GM19023 (cell line): ENCODE measurements around the gene A2ML1.
A peak's percentile ranks its signal among the peaks of the same experiment; 100 is the strongest.
"Not testable (repeated sequence)": the region's sequence is repeated elsewhere in the genome, so short reads cannot be mapped to it uniquely, and the experiment has no call there.

Experiments
- ATAC-seq: cut with Tn5 transposase; IDR thresholded peaks from one replicate; pipeline ENCODE4 v1.9.1; 2021; ENCODE audit warnings: mild to moderate bottlenecking, moderate library complexity; ENCODE audit not compliant: unreplicated experiment

The A2ML1 gene

GRCh38 chr12:8904665-8905064 lies 82.2 kb downstream of the A2ML1 start:
- no peak for ATAC-seq

DNA sequence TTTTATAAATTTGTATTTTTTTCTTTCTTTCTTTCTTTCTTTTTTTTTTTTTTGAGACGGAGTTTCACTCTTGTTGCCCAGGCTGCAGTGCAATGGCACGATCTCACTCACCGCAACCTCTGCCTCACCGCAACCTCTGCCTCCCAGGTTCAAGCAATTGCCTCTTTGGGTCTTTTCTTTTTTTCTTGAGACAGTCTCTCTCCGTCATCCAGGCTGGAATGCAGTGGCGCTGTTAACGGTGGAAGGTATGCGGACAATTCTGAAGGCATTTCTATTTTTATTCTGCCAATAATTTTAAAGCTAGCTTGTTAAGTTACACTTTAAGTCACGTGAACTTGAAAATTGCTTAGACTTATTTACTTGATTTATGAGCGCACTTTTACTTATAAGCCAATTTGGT lies 83.1 kb downstream of the A2ML1 start:
- ATAC-seq = no peak

- ATAC-seq = no peak
Observed at GRCh38 chr12:8906266-8907180, 84.1 kb downstream of the A2ML1 start.

- no peak for ATAC-seq
Observed at GRCh38 chr12:8907513-8907912, 85.1 kb downstream of the A2ML1 start.

- ATAC-seq = no peak
Observed at GRCh38 chr12:8909752-8910151, 87.3 kb downstream of the A2ML1 start.

- no peak for ATAC-seq
Observed at GRCh38 chr12:8911606-8912268, 89.3 kb downstream of the A2ML1 start.

DNA sequence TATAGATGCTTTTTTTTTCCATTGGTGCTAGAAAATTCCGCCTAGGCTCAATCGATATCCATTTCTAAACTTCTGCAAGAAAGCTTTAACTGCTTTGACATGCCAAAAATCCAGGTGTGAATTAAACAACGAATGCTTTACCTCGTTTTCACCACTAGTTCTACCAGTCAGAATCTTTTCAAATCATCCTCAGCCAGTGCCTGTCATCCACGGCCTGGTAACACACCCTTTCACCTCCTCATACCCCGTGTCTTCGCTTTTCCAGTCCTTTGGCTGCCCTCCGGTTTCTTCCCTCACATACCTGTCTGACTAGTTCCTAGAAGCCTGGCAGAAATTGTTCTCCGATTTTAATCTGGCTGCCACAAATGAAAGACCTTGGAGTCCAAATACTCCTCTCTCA lies 90.5 kb downstream of the A2ML1 start:
- no peak for ATAC-seq

DNA sequence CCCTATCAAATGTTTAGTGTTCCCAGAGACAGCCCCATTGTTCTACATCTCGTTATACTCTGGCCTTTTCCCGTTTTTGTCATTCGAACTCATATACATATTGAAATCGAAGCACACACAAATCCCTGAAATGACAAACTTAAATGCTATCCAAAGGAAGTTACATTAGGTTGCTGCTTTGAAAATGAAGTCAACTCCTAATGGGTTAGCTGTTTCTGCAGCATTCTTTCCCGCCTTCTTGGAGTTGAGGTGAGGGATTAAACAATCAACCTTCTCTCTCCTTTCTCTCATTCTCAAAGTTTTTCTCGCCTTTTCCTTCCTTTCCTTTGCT lies 91.2 kb downstream of the A2ML1 start:
- no peak for ATAC-seq

DNA sequence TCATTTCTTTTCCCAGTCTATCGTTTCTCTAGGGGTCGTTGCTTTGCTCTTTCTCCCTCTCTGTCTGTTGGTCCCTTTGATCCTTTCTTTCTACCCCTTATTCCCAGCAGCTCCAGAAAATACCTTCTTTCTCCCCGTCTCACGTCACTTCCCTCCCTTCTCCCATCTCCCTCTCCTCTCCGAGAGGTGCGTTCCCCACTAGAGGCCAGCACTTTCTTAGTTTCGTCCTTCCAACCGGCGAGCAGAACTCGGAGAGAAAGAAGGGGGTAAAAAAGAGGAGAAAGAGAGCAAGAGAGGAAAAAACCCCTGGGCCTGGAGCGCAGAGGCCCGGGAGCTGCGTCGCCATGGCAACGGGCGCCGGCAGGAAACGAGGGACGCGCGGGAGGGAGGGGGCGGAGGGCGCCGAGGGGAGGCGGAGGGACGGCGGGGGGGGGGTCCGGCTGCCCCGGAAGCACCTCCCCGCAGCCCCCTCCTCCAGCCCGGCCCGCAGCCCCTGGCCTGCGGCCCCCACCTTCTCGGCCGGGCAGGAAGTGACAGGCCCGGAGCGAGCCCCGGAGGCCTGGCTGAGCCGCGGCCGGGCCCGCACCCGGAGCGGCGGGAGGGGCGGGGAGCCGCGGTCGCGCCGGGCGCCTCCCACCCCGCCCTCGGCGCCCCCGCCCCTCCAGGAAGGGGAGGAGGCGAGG lies 91.8 kb downstream of the A2ML1 start, which contains the start of gene PHC1:
Gene PHC1 (plus strand): TSS at position 477 of the 683 bp plus-strand sequence. CDS start 3,169 bp downstream, outside the sequence.
- ATAC-seq = peak; percentile 64

DNA sequence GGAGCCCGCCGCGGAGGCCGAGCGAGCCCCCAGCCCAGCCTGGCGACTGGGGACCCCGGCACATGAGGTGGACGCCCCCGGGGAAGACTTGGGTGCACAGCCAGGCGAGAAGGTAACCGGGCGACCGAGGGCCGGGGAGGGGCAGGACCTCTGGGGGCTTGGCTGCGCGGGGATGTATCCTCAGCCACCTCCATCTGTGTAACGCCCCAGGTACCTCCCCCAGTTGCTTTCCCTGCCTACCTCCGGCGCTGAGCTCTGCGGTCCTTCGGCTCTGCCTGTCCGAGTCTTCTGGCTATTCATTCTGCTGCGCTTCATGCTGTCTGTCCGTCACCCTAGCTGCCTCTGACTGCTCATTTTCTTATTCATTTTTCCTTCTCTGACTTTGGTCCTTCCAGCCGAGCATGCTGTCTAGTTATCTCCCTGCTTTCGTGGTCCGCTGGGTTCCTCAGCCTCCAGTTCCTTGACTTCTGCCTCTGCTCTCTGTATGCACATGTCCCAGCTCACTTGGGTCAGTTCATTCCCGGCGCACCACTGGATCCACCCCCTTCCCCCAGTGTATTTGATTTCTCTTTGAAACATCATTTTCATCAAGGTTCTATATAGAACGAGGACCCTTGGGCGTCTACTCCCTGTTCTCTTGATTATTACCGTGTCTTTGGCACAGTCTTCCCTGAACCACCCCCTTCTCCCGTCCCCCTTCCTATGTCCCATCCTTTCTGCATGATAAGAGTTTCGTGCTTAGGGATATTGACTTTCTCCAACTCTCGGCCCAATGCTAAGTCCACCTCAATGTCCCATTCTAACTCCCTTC lies 92.5 kb downstream of the A2ML1 start:
- peak; percentile 83 for ATAC-seq

GRCh38 chr12:8916154-8916553 lies 93.7 kb downstream of the A2ML1 start:
- ATAC-seq = no peak

- no peak for ATAC-seq
Observed at GRCh38 chr12:8917031-8917430, 94.6 kb downstream of the A2ML1 start.

- ATAC-seq = no peak
Observed at GRCh38 chr12:8917751-8918150, 95.3 kb downstream of the A2ML1 start.

GRCh38 chr12:8919643-8920042 lies 97.2 kb downstream of the A2ML1 start:
- ATAC-seq = not testable (repeated sequence)

GRCh38 chr12:8922544-8922943 lies 100.1 kb downstream of the A2ML1 start:
- ATAC-seq = no peak
